Left ventricle myocardium inferior (tissue), 1 donor: Measurements from ENCODE around the gene CA14. TPM values are rescaled to one million over a fixed set of nuclear protein-coding genes. Genes with fewer than 3 reads are reported as not detected.
"Not testable (repeated sequence)": the region's sequence is repeated elsewhere in the genome, so short reads cannot be mapped to it uniquely, and the experiment has no call there.

Experiments used
- DNase-seq: peaks from one replicate; pipeline ENCODE4 v3.0.0-alpha.2; 2020
- H3K27ac ChIP-seq: fragments of 200-600 bp; replicated peaks from 2 replicates; pipeline ENCODE4 v1.8.0; 2021
- H3K27me3 ChIP-seq: fragments of 200-600 bp; 2 replicates; pipeline ENCODE4 v1.8.0; 2021; ENCODE audit warnings: low read depth
- H3K36me3 ChIP-seq: fragments of 200-600 bp; 2 replicates; pipeline ENCODE4 v1.8.0; 2021
- H3K4me1 ChIP-seq: fragments of 200-600 bp; 2 replicates; pipeline ENCODE4 v1.8.0; 2021
- H3K4me3 ChIP-seq: fragments of 200-600 bp; 2 replicates; pipeline ENCODE4 v1.8.0; 2021; ENCODE audit warnings: mild to moderate bottlenecking, moderate library complexity
- H3K9me3 ChIP-seq: fragments of 200-600 bp; replicated peaks from 2 replicates; pipeline ENCODE4 v1.8.0; 2021
- CTCF ChIP-seq: fragments of 200-600 bp; IDR thresholded peaks from 2 replicates; pipeline ENCODE4 v1.8.0; 2021; ENCODE audit warnings: antibody characterized with exemption, mild to moderate bottlenecking, borderline replicate concordance
- intact Hi-C: fragments of 100-400 bp; cut with micrococcal nuclease; formaldehyde crosslinking; loops from one replicate; pipeline ENCODE4 v1.11.0; 2022
- total RNA-seq: library from RNA; stranded (reverse); fragmentation: NEBNext Ultra II Directional; extraction: Animal tissue kit (Norgen Biotek cat#: 25700); gene quantifications from one replicate; pipeline ENCODE4 v1.2.1, GENCODE V29; 2021
- donor health status: DM: no; HTN: yes; CAD: no; lungs with severe emphysema.

CA14 gene
- total RNA-seq, 1 donor from 2014 or later = 3.1 TPM

GRCh38 chr1:150299716-150300115, 42.1 kb downstream of the CA14 start:
- intact Hi-C loops = no loop called here
- TF ChIP-seq CTCF = no peak
- H3K9me3 ChIP-seq = no peaks in the 10 kb centered on the region
- no peaks in the 10 kb centered on the region for H3K27me3 ChIP-seq
- peaks cover 70% of the 10 kb centered on the region for H3K36me3 ChIP-seq
- DNase-seq = no peak
- no peak overlapping the region for H3K4me3 ChIP-seq
- H3K4me1 ChIP-seq = peaks cover 11% of the 10 kb centered on the region
- no peak overlapping the region for H3K27ac ChIP-seq

- H3K9me3 ChIP-seq = no peaks in the 10 kb centered on the region
- no peak for DNase-seq
- intact Hi-C loops = no loop called here
- no peaks in the 10 kb centered on the region for H3K27me3 ChIP-seq
- H3K4me3 ChIP-seq = no peak overlapping the region
- H3K4me1 ChIP-seq = no peaks in the 10 kb centered on the region
- no peak for TF ChIP-seq CTCF
- no peak overlapping the region for H3K27ac ChIP-seq
- H3K36me3 ChIP-seq = peaks cover 77% of the 10 kb centered on the region
These were observed 44.8 kb downstream of the CA14 start for GRCh38 chr1:150302338-150302737.

GRCh38 chr1:150302902-150303301, 45.3 kb downstream of the CA14 start:
- TF ChIP-seq CTCF = no peak
- intact Hi-C loops = no loop called here
- no peaks in the 10 kb centered on the region for H3K27me3 ChIP-seq
- H3K4me3 ChIP-seq = no peak overlapping the region
- no peaks in the 10 kb centered on the region for H3K9me3 ChIP-seq
- no peaks in the 10 kb centered on the region for H3K4me1 ChIP-seq
- no peak overlapping the region for H3K27ac ChIP-seq
- peaks cover 77% of the 10 kb centered on the region for H3K36me3 ChIP-seq
- no peak for DNase-seq

- intact Hi-C loops, H3K4me1 ChIP-seq: not testable (repeated sequence)
- peaks cover 30% of the 10 kb centered on the region for H3K36me3 ChIP-seq
These were observed 51.0 kb downstream of the CA14 start for GRCh38 chr1:150308585-150308984.

GRCh38 chr1:150309758-150310508, 52.4 kb downstream of the CA14 start:
- no peak for DNase-seq

More at GRCh38 chr1:150308585-150308984, 51.0 kb downstream of the CA14 start:
- not testable (repeated sequence) for H3K27me3 ChIP-seq, H3K9me3 ChIP-seq, DNase-seq, H3K27ac ChIP-seq, H3K4me3 ChIP-seq

More at GRCh38 chr1:150309758-150310508, 52.4 kb downstream of the CA14 start:
- Histone ChIP-seq H3K4me3 (no peak overlapping the region), H3K36me3 (peaks cover 30% of the 10 kb centered on the region), H3K9me3 (no peaks in the 10 kb centered on the region), H3K4me1 (no peaks in the 10 kb centered on the region), H3K27me3 (no peaks in the 10 kb centered on the region), H3K27ac (no peak overlapping the region)
- intact Hi-C loops = no loop called here
- no peak for TF ChIP-seq CTCF
